Mucosa of gallbladder (tissue), 1 donor: ENCODE measurements around the gene ANKS6. TPM values are rescaled to one million over a fixed set of nuclear protein-coding genes. Genes with fewer than 3 reads are reported as not detected.

Experiments used
- DNase-seq: peaks from one replicate; pipeline ENCODE4 v3.0.0-alpha.2; 2020; ENCODE audit warnings: low spot score
- total RNA-seq: library from RNA; stranded (reverse); gene quantifications from one replicate; pipeline ENCODE4 v1.2.1, GENCODE V29; 2021
- donor health status: DM: no; HTN: no; CAD: no.

ANKS6 gene
- 22.6 TPM for total RNA-seq

GRCh38 chr9:98796364-98797101 is at the start of gene ANKS6:
TSS of gene ANKS6 (minus strand) at chr9:98796555. CDS start at chr9:98796491, 64 bp downstream.
- peak; percentile 80 for DNase-seq

- DNase-seq: no peak
These were observed 49.7 kb upstream of the ANKS6 start for GRCh38 chr9:98846081-98846480.

- no peak for DNase-seq
These were observed 46.2 kb upstream of the ANKS6 start for GRCh38 chr9:98842510-98842909.

GRCh38 chr9:98839724-98840123 is 43.4 kb upstream of the ANKS6 start:
- no peak for DNase-seq

- no peak for DNase-seq
These were observed 42.7 kb upstream of the ANKS6 start for GRCh38 chr9:98838868-98839565.

GRCh38 chr9:98838155-98838867 is 42.0 kb upstream of the ANKS6 start:
- no peak for DNase-seq

- no peak for DNase-seq
These were observed 41.2 kb upstream of the ANKS6 start for GRCh38 chr9:98837516-98837915.

- no peak for DNase-seq
These were observed 39.9 kb upstream of the ANKS6 start for GRCh38 chr9:98836206-98836605.

GRCh38 chr9:98834386-98834785 is 38.0 kb upstream of the ANKS6 start:
- DNase-seq: no peak

- peak; percentile 37 for DNase-seq
These were observed 37.0 kb upstream of the ANKS6 start for GRCh38 chr9:98833090-98833956.

GRCh38 chr9:98832768-98833089 is 36.4 kb upstream of the ANKS6 start:
- no peak for DNase-seq

- DNase-seq: no peak
These were observed 35.3 kb upstream of the ANKS6 start for GRCh38 chr9:98831696-98832095.

GRCh38 chr9:98830554-98830953 is 34.2 kb upstream of the ANKS6 start:
- DNase-seq: no peak

GRCh38 chr9:98829766-98830165 is 33.4 kb upstream of the ANKS6 start:
- no peak for DNase-seq

- DNase-seq: no peak
These were observed 30.4 kb upstream of the ANKS6 start for GRCh38 chr9:98826716-98827115.

- no peak for DNase-seq
These were observed 29.1 kb upstream of the ANKS6 start for GRCh38 chr9:98825414-98825813.

GRCh38 chr9:98823666-98824334 is 27.4 kb upstream of the ANKS6 start:
- no peak for DNase-seq

GRCh38 chr9:98822661-98823060 is 26.3 kb upstream of the ANKS6 start:
- DNase-seq: no peak

GRCh38 chr9:98821831-98822230 is 25.5 kb upstream of the ANKS6 start:
- no peak for DNase-seq

- DNase-seq: no peak
These were observed 22.9 kb upstream of the ANKS6 start for GRCh38 chr9:98819231-98819630.

- no peak for DNase-seq
These were observed 22.4 kb upstream of the ANKS6 start for GRCh38 chr9:98818764-98819163.
